Fibroblast of the aortic adventitia (primary cell): ENCODE results near the gene GCKR. TPM values are rescaled to one million over a fixed set of nuclear protein-coding genes. Genes with fewer than 3 reads are reported as not detected.

Experiments
- DNase-seq: peaks from one replicate; pipeline ENCODE4 v3.0.0-alpha.2; 2010; ENCODE audit warnings: low read depth
- H3K4me3 ChIP-seq: 2 replicates; pipeline ENCODE4 v1.5.1; 2011; ENCODE audit warnings: low read depth, mild to moderate bottlenecking, control low read depth, low read length, moderate library complexity
- total RNA-seq: library from RNA; depleted of rRNA; stranded (reverse); fragments of >200 nt; gene quantifications from 2 replicates; pipeline ENCODE4 v1.2.3, GENCODE V29; 2012; ENCODE audit warnings: low replicate concordance
- TF ChIP-seq, protein P1 (sequence below): IDR thresholded peaks from 2 replicates; pipeline ENCODE4 v1.5.1; 2011; ENCODE audit warnings: mild to moderate bottlenecking, low read length, control low read depth, inconsistent platforms; ENCODE audit not compliant: insufficient read depth

Gene GCKR, protein sequence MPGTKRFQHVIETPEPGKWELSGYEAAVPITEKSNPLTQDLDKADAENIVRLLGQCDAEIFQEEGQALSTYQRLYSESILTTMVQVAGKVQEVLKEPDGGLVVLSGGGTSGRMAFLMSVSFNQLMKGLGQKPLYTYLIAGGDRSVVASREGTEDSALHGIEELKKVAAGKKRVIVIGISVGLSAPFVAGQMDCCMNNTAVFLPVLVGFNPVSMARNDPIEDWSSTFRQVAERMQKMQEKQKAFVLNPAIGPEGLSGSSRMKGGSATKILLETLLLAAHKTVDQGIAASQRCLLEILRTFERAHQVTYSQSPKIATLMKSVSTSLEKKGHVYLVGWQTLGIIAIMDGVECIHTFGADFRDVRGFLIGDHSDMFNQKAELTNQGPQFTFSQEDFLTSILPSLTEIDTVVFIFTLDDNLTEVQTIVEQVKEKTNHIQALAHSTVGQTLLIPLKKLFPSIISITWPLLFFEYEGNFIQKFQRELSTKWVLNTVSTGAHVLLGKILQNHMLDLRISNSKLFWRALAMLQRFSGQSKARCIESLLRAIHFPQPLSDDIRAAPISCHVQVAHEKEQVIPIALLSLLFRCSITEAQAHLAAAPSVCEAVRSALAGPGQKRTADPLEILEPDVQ
- total RNA-seq = 4.5 and 4.9 TPM in 2 replicates

DNA sequence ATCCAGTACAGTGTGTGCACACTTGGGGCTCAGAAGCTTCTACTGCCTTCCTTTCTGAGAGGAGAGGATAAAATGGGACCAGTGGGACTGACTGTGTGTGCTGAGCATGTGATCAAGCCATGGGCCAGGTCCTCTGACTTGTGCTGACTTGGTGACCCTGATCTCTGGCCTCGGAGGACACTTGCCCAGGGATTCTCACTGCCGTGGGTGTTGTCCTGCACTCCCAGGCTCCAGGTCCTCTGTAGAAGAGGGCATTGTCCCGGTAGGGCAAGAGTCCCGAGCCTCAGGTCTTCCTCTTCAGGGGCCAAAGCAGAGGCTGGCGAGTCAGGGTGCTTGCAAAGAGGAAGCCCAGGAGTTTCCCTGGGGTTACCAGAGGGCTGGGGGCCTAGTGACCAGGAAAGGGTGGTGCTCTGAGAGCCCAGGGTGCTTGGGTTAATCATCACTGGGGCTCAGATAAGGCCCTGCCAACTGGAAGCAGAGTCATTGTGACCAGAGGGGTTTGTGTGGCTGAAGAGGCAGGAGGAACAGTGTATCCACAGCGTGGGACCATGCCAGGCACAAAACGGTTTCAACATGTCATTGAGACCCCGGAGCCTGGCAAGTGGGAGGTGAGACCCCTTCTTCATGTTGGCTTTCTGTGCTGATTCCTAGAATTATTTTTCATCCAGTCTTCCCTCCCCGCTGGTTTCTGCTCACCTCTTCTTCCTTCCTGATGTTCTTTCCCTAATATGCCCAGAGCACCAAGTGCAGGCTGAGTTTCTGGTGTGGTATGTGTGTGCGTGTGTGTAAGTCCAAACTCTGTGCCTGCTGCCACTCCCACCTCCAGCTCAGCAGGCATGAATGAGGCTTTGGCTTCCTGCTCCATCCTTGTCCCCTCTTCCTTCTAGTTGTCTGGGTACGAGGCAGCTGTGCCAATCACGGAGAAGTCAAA, at the start of gene GCKR:
Gene GCKR (plus strand): TSS at position 483 of the 931 bp plus-strand sequence. CDS start 66 bp downstream, at position 549.
- peak; percentile 75 for DNase-seq
- TF ChIP-seq, protein P1, sequence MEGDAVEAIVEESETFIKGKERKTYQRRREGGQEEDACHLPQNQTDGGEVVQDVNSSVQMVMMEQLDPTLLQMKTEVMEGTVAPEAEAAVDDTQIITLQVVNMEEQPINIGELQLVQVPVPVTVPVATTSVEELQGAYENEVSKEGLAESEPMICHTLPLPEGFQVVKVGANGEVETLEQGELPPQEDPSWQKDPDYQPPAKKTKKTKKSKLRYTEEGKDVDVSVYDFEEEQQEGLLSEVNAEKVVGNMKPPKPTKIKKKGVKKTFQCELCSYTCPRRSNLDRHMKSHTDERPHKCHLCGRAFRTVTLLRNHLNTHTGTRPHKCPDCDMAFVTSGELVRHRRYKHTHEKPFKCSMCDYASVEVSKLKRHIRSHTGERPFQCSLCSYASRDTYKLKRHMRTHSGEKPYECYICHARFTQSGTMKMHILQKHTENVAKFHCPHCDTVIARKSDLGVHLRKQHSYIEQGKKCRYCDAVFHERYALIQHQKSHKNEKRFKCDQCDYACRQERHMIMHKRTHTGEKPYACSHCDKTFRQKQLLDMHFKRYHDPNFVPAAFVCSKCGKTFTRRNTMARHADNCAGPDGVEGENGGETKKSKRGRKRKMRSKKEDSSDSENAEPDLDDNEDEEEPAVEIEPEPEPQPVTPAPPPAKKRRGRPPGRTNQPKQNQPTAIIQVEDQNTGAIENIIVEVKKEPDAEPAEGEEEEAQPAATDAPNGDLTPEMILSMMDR = no peak
- peak within 1 kb of the TSS; percentile 22 for H3K4me3 ChIP-seq

DNA sequence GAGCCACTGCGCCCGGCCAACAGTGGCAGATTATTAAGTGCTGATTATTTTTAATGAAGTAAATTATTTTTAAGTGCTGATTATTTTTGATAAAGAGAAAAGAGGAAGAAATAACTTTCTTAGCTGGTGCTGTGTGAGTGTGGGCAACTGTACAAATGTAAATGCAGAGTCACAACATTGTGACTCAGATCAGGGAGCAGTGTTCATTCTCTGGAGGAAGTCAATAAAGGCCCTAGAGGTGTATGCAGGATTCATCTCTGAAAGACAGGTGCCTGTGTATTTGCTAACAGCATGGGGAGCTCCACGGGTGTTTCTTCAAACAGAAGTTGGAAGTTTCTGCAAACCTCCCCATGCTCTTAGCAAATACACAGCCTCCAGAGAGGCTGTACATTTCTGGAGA, 48.3 kb upstream of the GCKR start:
- DNase-seq = no peak
- H3K4me3 ChIP-seq = no peak overlapping the region
- TF ChIP-seq, protein P1 = no peak

DNA sequence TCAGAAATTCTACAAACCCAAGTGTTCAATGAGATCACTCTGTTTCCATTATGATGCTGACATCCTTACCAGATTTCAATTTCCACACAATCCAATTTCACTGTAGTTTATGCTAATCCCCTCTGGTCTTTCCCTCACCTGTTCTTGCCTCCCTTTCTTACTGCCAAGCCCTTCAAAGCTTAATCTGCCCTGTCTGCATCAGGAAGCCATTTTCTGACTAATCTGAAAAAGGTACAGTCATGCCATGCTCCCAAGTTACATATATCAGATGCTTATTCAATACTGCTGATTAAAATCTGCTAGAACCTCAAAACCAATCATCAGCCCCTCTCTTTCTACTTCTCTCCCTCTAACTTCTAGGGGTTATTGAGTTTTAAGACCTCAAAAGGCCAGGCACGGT, 45.5 kb upstream of the GCKR start:
- TF ChIP-seq, protein P1 = no peak
- H3K4me3 ChIP-seq = no peak overlapping the region

DNA sequence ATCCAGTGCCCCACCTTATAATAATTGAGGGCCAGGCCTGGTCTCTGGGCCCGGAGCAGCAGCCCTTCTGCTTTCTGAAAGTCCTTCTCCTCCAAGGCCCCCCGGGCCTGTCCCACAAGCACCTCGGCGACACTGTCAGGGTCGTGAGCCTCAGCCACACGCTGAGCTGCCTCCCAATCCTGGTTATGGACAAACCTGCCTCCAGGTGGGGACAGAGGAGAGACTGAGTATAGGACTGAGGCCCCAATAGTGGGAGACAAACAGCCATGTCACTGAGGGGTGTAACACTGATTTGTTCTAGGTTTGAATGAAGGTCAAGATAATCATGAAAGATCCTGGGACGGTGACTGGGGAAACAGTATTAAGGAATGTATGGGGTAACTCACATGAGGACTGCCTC, 42.7 kb upstream of the GCKR start:
- no peak for DNase-seq
- TF ChIP-seq, protein P1 = no peak

More for the DNA sequence above, 45.5 kb upstream of the GCKR start:
- DNase-seq = no peak

DNA sequence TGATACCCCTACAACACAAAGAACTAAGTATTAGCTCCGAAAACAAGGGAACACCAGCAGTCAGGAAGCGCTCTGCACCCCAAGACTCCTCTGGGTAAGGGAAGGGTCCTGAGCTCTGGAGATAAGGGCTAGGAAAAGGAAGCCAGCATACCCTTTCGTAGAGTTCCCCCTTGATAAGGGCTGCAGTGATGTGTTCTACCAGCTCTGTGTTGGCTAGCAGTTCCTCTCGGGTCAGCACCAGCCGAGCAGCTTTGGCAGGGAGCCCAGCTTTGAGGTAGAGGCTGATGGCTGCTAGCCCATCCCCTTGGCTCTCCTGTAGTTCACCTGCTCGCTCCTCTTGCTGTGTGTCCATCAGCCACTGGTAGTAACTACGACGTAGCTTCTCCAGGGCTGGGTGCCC, 35.5 kb upstream of the GCKR start:
- TF ChIP-seq, protein P1 = no peak
- DNase-seq = no peak
- H3K4me3 ChIP-seq = no peak overlapping the region

More for the DNA sequence above, 42.7 kb upstream of the GCKR start:
- no peak overlapping the region for H3K4me3 ChIP-seq

DNA sequence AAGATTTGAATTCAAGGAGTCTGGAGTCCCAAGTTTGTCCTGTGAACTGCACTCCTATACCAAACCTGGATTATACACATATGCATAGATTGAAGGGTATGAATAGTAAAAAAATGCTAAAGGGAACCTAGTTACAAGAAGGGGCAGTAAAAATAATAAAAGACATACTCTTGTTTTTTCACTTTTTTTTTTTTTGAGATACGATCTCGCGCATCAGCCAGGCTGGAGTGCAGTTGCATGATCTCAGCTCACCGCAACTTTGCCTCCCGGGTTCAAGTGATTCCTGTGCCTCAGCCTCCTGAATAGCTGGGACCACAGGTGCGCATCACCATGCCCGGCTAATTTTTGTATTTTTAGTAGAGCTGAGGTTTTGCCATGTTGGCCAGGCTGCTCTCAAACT, 32.2 kb upstream of the GCKR start:
- no peak overlapping the region for H3K4me3 ChIP-seq
- DNase-seq = no peak
- TF ChIP-seq, protein P1 = no peak
